ENCODE data around the gene CRYAB.

Gene CRYAB, protein sequence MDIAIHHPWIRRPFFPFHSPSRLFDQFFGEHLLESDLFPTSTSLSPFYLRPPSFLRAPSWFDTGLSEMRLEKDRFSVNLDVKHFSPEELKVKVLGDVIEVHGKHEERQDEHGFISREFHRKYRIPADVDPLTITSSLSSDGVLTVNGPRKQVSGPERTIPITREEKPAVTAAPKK

DNA sequence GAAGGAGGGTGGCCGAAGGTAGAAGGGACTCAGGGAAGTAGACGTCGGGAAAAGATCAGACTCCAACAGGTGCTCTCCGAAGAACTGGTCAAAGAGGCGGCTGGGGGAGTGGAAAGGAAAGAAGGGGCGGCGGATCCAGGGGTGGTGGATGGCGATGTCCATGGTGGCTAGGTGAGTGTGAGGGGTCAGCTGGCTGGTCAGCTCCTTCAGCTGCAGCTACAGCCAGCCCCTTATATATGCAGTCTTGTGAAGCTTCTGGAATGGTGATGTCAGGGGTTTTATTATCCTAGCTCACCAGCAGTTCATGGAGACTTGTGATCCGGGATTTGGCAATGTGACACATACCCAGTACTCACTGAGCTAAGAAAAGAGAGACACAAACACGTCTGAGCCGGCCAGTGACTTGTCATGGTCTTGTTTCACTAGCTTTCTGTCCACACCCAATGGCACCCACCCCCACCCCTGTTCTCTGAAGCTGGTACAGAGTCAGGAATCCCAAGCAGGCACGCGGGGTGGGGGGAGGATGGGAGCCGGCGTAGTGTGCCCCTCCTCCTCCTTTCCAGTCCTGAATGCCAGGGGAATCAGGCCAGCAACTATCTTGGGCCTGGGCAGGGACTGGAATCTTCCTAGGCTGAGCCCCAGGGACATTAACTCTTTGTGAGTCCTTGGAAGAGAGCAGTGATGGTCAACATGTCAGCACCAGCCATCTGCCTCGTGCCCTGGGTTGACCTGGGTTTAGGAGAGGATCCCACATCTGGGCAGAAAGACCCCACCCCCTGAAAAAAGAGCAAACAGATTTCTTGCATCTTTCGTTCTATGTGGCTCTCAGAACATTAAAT lies at the start of gene CRYAB:
TSS of gene CRYAB (minus strand) at position 208 of the 839 bp plus-strand sequence. CDS start at position 162, 46 bp downstream.
- peak; percentile 34 for DNase-seq

DNA sequence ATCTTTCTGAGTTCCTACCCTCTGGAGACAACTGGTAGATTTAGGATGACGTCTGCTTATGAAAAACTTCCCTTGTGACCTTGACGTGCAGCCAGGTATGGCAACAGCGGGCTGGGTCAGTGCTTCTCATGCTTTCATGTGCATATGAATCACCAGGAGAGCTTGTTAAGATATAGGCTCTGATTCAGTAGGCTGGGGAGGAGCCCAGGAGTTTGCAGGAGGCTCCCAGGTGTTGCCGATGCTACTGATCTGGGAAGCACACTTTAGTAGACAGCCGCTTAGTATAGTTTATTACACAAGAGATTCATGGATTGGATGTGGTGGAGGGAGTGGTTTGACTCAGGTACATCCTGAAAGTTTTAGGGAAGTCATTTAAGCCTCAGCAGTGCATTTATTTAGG lies 49.3 kb upstream of the CRYAB start:
- no peak for DNase-seq

DNA sequence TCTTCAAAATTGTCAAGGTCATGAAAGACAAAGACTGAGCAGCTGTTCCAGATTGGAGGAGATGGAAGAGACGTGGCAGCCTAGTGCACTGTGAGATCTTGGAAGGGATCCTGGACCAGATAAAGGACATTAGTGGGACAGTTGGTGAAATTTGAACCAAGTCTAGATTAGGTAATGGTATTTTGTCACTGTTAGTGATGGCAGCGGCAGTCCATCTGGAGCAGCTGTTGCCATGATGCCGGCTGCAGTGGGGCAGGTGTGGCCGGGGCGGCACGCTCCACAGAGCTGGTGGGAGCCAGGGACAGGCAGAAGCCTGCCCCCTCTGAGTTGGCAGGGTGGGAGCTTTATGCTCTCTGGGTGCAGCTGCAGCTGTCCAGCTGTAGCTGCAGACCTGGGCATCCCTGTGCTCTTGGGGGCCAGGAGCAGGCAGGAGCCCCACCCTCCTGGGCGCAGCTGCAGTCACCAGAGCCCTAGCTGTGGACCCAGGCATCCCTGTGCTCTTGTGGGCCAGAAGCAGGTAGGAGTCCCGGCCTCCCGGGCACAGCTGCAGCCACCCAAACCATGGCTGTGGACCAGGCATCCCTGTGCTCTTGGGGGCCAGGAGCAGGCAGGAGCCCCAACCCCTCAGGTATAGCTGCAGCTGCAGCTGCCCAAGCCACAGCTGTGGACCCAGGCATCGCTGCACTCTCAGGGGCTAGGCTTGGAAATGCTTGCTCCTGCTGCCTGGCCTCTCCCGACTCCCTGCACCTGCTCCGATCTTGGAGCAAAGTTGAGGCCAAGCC lies 46.3 kb upstream of the CRYAB start:
- DNase-seq = no peak

DNA sequence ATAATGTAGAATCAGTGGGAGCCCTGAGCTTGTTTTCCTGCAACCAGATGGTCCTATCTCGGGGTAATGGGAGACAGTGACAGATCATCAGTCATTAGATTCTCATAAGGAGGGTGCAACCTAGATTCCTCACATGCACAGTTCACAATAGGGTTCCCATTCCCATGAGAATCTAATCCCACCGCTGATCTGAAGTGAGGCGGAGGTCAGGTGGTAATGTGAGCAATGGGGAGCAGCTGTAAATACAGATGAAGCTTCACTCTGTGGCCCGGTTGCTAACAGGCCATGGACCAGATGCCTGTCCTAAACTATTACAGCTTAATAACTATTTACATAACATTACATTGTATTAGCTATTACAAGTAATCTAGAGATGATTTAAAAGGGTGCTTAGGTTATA lies 42.6 kb upstream of the CRYAB start:
- DNase-seq = no peak

DNA sequence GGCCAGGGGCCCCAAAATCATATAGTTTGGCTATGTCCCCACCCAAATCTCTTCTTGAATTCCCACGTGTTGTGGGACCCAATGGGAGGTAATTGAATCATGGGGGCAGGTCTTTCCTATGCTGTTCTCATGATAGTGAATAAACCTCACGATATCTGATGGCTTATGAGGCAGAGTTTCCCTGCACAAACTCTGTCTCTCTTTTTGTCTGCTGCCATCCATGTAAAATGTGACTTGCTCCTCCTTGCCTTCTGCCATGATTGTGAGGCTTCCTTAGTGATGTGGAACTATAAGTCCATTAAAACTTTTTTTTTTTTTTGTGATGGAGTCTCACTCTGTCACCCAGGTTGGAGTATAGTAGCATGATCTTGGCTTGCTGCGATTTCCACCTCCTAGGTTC lies 40.0 kb upstream of the CRYAB start:
- no peak for DNase-seq

DNA sequence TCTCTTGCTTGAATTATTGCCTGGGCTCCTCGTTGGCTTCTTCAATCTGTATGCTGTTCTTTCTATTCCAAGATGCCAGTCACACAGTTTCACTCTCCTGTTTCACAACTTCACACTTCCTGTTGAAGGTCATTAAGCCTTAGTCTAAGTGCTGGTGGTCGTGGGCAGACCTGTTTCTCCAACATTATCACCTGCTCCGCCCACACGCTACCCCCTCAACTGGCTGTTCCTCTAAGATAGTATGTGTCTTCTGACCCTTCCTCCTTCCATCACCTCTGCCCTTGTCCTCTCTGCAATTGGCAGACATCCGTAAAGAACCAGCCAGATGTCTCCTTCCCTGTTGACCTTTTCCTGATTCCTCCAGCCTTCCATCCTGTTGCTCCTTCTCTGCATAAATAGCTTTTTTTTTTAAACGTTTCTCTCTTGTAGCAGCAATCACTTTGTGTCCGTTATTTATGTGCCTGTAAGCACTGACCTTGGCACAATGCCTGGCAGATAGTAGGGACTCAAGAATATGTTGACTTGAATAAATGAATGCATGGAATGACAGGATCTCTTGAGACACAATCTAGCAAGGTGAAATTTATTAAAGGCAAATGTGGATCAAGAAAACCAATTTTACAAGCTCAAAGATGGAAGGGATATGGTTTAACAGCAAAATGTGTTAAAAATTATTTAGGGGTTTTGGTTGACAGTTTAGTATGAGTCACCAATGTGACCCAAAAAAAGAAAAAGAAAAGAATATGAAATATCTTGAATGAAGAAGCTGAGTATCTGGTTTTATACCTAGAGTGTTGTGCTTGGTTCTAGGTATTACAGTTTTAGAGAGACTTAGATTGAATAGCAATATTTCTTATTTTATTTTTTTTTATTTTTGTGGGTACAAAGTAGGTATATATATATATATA lies 38.2 kb upstream of the CRYAB start:
- DNase-seq = no peak

DNA sequence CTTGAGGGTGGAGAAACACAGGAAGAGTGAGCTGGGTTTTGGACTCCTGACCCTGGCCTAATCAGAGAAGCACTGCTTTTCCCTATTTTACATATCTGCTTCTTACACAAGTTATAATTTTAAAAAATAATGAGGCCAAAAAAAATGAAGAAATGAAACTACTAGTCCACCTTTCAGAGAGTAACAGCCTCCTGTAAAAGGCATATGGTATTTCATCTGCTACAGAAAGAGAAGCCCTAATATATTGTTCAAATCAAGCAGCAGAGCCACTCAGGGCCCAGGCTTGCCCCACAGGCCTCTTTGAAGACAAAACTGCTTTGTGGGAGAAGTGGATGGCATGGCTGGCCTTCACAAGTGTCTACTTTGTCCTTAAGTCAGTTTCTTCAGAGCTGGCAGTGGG lies 35.6 kb upstream of the CRYAB start:
- no peak for DNase-seq

DNA sequence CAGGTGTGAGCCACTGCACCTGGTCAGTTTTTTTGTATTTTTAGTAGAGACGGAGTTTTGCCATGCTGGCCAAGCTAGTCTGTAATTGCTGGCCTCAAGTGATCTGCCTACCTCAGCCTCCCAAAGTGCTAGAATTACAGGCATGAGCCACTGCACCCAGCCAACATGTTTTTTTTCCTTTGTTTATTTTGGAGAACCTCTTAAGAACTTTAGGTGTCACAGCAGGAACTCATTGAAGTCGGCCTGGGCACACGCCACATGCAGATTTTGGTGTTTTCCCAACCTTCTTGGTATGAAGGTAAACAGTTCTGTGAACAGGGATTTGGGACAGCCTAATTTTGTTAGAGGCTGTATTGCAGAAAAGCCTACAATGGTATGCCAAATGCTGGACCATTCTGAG lies 34.9 kb upstream of the CRYAB start:
- DNase-seq = no peak

DNA sequence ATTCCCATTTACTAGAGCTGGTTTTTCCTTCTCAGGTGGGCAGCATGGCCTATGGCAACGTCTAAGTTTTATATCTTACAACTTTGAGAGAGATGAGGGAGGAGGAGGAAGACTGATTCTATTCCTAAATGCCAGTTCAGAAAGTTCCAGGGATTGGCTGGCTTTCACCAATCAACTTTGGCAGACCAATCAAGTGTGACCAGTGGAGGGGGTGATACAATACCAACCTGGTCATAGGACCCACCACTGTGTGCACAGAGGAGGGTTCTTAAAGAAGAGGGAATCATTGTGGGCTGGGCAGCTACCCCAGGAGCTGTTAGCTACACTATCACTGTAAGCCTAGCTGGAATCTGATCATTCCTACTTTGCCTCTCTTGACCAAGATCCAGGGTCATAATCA lies 33.6 kb upstream of the CRYAB start:
- no peak for DNase-seq

DNA sequence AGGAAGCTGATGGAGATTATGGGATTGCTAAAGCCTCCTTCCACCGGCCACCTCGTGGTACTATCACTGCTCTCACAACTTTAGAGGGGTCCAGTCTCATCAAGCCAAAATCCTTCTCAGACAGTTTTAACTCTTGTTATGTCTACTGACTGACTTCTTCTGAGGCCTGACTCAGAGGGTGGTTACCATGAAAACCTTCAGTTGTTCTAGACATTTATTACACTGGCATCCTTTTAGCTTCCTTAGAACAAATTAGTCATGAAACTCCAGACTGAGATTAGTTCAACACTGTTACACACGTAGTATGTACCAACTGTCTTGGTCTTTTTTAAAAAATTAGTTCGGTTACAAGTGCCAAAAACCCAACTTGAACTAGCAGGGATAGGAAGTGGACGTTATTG lies 33.1 kb upstream of the CRYAB start:
- no peak for DNase-seq

DNA sequence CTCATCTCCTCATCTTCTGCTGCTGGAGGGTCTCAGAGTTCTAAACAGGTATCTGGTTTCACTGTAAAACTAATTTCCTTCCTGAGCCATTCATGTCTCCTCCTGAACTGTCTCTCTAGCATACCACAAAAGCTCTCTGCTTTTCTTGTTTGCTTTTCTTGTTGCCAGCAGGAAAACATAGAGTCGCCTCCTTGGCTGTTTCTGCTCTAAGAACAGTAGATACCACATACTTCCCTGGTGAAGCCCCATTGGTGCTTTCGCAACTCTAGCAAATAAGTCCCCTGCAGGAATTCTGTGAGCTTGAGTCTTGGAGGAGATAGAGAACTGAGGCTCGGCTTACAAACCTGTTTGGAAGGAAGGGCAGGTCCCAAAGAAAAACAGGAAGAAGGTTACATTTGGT lies 32.6 kb upstream of the CRYAB start:
- no peak for DNase-seq

DNA sequence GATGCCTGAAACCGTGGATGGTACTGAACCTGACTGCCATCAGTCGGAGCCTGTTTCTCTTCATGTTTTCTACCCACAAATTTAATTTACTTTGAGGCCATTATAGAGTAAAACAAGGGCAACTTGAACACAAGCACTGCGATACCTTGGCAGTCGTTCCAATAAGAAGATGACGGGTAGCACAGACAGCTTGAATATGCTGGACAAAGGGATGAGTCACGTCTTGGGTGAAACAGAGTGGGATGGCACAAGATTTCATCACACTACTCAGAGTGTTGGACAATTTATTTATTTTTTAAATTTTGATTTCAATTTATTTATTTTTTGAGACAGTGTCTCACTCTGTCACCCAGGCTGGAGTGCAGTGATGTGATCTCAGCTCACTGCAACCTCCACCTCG lies 31.3 kb upstream of the CRYAB start:
- no peak for DNase-seq

DNA sequence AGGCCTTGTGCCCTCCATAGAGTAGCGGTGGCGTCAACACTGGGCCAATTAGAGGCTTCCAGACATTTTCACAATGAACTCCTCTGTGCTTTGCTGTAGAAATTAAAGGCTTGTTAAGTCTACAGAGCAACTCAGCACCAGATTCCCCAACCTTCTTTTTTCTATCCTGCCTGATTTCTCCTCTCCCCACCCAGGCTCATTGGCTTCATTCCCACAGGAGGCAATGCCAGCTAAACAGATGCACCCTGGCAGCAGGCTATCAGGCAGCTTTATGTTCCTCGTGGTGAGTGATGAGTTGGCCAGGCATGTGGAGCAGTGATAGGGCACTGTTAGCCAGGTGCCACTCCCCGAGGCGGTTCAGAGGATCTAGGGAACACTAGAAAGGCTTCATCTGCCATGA lies 30.4 kb upstream of the CRYAB start:
- DNase-seq = no peak

DNA sequence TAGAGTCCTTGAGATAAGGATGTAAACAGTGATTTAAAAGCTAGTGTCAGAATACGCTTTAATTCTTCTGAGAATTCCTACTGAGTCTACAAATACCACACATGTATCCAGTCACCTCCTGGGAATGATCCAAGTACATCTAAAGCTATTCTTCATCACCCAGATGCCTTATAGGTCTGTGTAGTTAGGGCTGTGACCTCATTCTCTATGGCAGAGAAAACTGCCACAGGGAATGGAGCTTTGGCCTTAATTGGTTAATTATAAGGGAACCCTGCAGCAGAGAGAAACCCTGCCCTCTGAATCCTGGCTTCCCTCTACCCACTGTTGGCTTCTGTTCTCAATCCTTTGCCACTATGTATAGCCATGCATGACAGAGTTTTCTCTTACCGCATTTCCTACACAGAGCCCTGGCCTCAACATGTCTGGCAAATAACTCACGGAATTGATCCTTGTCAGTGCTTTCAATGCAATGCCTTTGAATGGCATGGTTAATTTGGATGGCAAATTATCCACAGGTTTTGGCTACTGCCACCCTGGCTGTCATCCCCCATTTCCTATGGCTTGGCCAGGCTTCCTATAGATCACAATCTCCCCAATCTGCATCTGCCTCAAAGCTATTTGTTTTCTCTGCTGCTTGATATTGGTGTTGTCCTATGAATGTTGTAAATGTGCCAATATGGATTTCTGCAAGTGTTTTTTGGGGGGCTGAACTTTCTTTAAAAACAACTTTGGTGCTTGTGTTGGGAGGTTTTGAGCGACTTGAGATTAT lies 28.4 kb upstream of the CRYAB start:
- DNase-seq = no peak

DNA sequence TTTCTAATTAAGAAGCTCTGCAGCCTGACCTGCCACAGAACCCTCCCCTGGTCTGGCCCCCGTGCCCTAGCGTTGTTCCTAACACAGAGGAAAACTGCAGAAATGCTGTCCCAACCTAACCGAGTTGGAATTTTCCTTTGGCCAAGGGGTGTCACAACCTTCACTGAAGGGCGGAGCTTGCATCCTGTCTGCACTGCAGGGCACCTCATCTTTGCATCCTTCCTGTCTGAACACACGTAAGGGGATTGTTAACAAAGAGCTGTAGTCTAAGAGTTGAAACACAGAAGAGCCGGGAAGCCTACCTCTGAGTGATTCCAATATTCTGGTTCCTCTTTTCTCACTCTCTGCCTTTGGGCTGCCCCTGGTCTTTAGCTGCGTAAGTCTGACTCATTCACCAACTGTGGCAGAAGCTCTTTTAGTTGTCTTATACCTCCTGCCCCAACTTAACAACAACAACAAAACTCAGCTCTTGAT lies 27.2 kb upstream of the CRYAB start:
- DNase-seq = no peak

DNA sequence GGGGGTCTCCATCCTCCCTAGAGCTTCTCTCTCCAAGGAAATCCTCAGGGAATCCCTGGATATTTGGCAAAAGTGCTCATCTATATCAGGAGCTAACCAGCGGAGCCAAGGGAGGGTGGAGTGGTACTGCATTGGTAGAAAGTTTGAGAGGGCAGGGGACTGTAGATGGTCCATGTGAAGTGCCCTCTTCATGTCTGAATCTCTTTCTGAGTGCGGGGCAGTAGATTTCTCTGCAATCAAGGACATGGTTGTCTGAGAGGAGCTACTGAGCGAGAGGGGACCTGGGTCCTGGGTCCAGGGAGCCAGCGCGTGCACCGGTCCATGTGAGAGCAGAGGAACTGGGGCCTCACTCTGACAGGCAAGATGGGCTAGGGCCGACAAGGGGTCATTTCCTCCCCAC lies 26.3 kb upstream of the CRYAB start:
- no peak for DNase-seq

DNA sequence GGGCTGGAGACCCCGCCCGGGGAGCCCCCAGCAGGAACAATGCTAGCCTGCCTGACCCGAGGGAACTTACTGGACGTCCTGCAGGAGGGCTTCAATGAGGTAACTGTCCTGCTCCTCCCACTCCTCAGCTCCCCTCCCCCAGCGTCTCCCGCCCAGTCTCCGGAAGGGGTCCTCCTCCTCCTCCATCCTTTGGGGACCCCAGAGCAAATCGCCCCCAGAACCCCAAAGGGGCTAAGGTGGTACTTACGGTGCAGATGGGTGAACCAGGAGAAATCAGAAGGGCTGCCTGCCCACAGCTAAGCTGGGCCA lies 25.8 kb upstream of the CRYAB start:
- no peak for DNase-seq

DNA sequence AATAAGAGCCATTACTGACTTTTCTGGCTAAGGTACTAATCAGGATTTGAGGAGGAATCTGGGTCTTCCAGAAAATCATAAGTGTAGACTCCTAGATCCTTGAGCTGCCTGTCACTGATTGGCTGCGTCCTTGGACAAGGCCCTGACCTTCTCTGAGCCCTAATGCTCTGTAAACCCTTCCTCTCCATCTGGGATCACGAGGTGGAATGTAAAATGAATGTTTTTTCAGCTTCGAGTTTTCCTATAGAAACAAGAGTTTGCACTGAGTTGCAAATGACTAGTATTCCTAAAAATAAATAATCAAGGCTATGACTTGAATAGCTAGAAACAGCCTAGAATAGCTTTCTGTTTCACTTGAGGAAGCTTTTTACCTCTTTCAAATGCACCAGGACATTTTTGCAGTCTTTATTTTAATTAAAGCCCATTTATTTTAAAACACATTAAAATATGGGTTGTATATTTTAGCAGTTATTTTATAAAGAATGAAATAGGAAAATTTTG lies 24.5 kb upstream of the CRYAB start:
- DNase-seq = no peak

DNA sequence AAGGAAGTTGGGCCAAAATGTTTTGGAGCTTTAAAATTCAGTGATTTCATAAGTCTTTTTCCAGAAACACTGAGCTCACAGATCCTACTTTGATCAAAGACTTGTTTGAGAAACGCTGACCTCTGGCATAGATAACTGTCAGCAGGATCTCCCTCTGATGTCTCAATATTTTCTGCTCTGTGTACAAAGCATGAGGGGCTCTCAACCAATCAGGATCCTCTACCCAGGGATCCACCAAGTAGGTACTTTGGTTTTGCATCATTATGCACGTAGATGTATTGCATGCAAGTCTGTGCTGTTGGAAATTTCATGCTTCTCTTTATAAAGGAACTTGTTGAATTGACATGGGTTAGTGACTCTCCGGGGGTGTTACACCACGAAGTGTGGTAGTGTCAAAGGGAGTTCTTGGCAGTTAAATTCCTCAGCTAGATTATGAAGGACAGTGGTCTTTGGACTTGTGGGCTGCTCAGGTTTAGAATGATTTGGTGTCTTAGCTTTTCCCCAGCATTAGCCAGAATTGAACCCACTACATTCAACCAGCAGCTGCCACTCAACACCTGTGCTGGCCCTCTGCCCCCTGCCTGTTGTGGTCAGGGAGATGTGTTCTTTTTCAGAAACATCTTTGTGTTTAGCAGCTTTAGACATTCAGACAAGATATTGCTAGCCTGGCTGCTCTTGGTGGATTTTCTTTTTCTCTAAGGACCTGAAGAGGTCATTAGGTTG lies 23.9 kb upstream of the CRYAB start:
- DNase-seq = no peak

DNA sequence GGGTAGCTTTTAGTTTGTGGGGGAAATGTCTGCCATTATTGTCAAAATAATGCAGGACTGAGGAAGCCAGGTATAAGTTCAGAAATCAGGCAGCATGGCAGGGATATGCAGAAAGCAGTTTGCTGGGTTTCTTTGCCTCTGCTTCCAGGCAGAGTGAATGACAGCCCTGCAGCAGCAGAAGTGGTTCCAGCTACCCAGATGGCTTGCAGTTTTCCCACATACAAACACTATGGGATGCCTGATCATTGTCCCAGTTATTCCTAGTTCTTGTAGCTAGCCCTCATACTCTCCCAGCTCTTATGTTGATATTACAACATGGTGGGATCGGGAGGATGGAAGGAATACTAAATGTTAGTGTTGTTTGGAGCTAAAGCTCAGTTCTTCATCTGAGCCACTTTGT lies 22.7 kb upstream of the CRYAB start:
- no peak for DNase-seq

DNA sequence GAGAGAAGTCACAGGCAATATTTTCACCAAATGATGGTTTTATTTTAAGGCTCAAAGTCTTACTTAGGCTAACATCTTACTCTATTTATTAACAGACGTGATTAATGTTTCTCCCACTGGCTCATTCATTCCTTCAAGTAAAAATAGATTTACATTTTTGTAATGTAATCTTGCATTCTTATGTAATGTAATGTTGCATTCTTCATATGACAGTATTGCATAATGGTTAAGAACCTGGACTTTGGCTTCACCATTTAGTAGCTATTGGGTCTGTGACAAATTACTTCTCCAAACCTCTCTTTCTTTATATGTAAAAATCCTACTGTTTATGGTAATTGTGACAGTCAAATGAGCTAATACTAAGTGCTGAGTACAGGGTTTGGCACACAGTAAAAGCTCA lies 22.3 kb upstream of the CRYAB start:
- DNase-seq = no peak
